ENCODE data around the gene PNPLA3.

The PNPLA3 gene

GRCh38 chr22:43925433-43926348, 2.1 kb downstream of the PNPLA3 start:
- no peak overlapping the region for H3K4me3 ChIP-seq (ENCODE audit: low read length)
- TF ChIP-seq ZNF274 (IDR thresholded peaks at IDR 0.05; ENCODE audit: low read depth, low read length), result no peak

GRCh38 chr22:43926349-43926710, 2.7 kb downstream of the PNPLA3 start:
- H3K4me3 ChIP-seq (ENCODE audit: low read length), result no peak overlapping the region
- no peak for TF ChIP-seq ZNF274 (IDR thresholded peaks at IDR 0.05; ENCODE audit: low read depth, low read length)

- no peak for TF ChIP-seq ZNF274 (IDR thresholded peaks at IDR 0.05; ENCODE audit: low read depth, low read length)
- H3K4me3 ChIP-seq (ENCODE audit: low read length), result no peak overlapping the region
Observed at GRCh38 chr22:43928468-43928867, 4.9 kb downstream of the PNPLA3 start.

GRCh38 chr22:43928908-43929307, 5.3 kb downstream of the PNPLA3 start:
- H3K4me3 ChIP-seq (ENCODE audit: low read length), result no peak overlapping the region
- TF ChIP-seq ZNF274 (IDR thresholded peaks at IDR 0.05; ENCODE audit: low read depth, low read length), result no peak

GRCh38 chr22:43931771-43932170, 8.2 kb downstream of the PNPLA3 start:
- no peak for TF ChIP-seq ZNF274 (IDR thresholded peaks at IDR 0.05; ENCODE audit: low read depth, low read length)
- H3K4me3 ChIP-seq (ENCODE audit: low read length), result no peak overlapping the region

- H3K4me3 ChIP-seq (ENCODE audit: low read length), result no peak overlapping the region
- no peak for TF ChIP-seq ZNF274 (IDR thresholded peaks at IDR 0.05; ENCODE audit: low read depth, low read length)
Observed at GRCh38 chr22:43941449-43941848, 17.8 kb downstream of the PNPLA3 start.

- no peak overlapping the region for H3K4me3 ChIP-seq (ENCODE audit: low read length)
- no peak for TF ChIP-seq ZNF274 (IDR thresholded peaks at IDR 0.05; ENCODE audit: low read depth, low read length)
Observed at GRCh38 chr22:43944670-43945430, 21.2 kb downstream of the PNPLA3 start.

GRCh38 chr22:43945632-43946383, 22.2 kb downstream of the PNPLA3 start:
- H3K4me3 ChIP-seq (ENCODE audit: low read length), result no peak overlapping the region
- TF ChIP-seq ZNF274 (IDR thresholded peaks at IDR 0.05; ENCODE audit: low read depth, low read length), result no peak

- TF ChIP-seq ZNF274 (IDR thresholded peaks at IDR 0.05; ENCODE audit: low read depth, low read length), result no peak
- no peak overlapping the region for H3K4me3 ChIP-seq (ENCODE audit: low read length)
Observed at GRCh38 chr22:43946384-43946667, 22.7 kb downstream of the PNPLA3 start.

GRCh38 chr22:43948836-43949406, 25.3 kb downstream of the PNPLA3 start:
- H3K4me3 ChIP-seq (ENCODE audit: low read length), result no peak overlapping the region
- no peak for TF ChIP-seq ZNF274 (IDR thresholded peaks at IDR 0.05; ENCODE audit: low read depth, low read length)

- H3K4me3 ChIP-seq (ENCODE audit: low read length), result no peak overlapping the region
- TF ChIP-seq ZNF274 (IDR thresholded peaks at IDR 0.05; ENCODE audit: low read depth, low read length), result no peak
Observed at GRCh38 chr22:43951391-43951790, 27.8 kb downstream of the PNPLA3 start.

- no peak for TF ChIP-seq ZNF274 (IDR thresholded peaks at IDR 0.05; ENCODE audit: low read depth, low read length)
Observed at GRCh38 chr22:43951966-43952365, 28.4 kb downstream of the PNPLA3 start.

GRCh38 chr22:43953988-43954785, 30.6 kb downstream of the PNPLA3 start:
- peak overlapping the region; percentile 95 for H3K4me3 ChIP-seq (ENCODE audit: low read length)
- TF ChIP-seq ZNF274 (IDR thresholded peaks at IDR 0.05; ENCODE audit: low read depth, low read length), result no peak

More at GRCh38 chr22:43951966-43952365, 28.4 kb downstream of the PNPLA3 start:
- no peak overlapping the region for H3K4me3 ChIP-seq (ENCODE audit: low read length)
